Astrocyte (in vitro differentiated cells and primary cell): Measurements from ENCODE around the gene PAPPA2.

Source experiments
- EZH2 ChIP-seq: IDR thresholded peaks from 2 replicates; pipeline ENCODE4 v1.6.1; 2012; ENCODE audit warnings: mild to moderate bottlenecking, low read length, inconsistent platforms; ENCODE audit not compliant: insufficient read depth
- TF ChIP-seq, protein P1 (sequence below): IDR thresholded peaks from 2 replicates; pipeline ENCODE4 v1.5.1; 2011; ENCODE audit warnings: low read depth, mild to moderate bottlenecking, inconsistent platforms, low read length, moderate library complexity; ENCODE audit not compliant: insufficient read depth

DNA sequence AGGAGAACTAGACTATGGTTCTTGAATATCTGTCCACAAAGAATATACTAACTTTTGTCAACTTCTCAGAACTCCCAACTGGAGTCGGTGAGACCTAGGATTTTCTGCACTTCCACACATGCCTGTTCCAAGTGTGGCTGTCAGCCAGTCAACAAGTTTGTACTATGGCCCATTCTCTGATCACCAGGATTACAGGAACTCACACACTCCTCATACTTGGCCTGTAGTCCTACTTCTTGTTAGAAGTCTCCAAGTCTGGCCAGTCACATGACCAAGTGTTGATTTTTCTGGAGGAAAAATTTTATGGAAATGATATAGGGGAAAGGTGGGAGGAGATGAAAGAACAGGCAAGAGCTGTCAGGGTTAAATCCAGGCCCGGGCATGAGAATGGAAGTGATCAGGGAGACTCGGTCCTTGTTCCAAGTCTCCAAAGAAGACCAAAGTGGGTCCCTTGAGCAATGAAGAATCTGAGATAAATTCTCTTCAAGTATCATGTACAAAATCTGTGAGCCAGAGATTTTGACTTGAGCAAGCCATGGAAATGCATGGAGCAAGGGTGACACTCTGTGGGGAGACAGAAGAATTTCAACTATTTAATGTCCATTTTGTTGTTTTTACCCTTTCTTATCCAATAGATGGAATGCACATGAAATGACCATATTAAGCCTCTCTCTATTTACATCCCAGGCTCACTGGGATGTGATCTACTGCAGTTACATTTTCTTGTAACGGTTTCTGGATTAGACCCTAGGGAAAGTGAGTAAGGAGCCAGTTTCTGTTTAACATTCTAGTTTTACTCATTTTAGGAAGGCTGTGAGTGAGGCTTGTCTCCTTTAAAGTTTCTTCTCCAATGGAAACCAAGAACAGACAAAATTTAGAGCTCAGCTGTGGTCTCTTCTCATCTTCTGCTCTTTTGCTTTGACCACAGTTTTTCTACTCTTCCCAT lies 380.6 kb downstream of the PAPPA2 start:
- no peak for TF ChIP-seq EZH2
- TF ChIP-seq, protein P1, sequence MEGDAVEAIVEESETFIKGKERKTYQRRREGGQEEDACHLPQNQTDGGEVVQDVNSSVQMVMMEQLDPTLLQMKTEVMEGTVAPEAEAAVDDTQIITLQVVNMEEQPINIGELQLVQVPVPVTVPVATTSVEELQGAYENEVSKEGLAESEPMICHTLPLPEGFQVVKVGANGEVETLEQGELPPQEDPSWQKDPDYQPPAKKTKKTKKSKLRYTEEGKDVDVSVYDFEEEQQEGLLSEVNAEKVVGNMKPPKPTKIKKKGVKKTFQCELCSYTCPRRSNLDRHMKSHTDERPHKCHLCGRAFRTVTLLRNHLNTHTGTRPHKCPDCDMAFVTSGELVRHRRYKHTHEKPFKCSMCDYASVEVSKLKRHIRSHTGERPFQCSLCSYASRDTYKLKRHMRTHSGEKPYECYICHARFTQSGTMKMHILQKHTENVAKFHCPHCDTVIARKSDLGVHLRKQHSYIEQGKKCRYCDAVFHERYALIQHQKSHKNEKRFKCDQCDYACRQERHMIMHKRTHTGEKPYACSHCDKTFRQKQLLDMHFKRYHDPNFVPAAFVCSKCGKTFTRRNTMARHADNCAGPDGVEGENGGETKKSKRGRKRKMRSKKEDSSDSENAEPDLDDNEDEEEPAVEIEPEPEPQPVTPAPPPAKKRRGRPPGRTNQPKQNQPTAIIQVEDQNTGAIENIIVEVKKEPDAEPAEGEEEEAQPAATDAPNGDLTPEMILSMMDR, result peak; percentile 54
